Stimulated activated CD8-positive, alpha-beta memory T cell treated with anti-CD3 and anti-CD28 coated beads, Interleukin-15, amount 100 ng/mL, for 1 hour (primary cell): ENCODE data around the gene GTF3C5.
"Not testable (repeated sequence)": the region's sequence is repeated elsewhere in the genome, so short reads cannot be mapped to it uniquely, and the experiment has no call there.

Experiments
- DNase-seq: peaks from one replicate; pipeline ENCODE4 v3.0.0-alpha.2; 2020; ENCODE audit warnings: low read depth

The GTF3C5 gene

GRCh38 chr9:133055788-133056420 lies 25.1 kb downstream of the GTF3C5 start:
- DNase-seq = no peak

- DNase-seq = no peak
Observed at GRCh38 chr9:133056533-133056932, 25.7 kb downstream of the GTF3C5 start.

- no peak for DNase-seq
Observed at GRCh38 chr9:133057006-133057405, 26.2 kb downstream of the GTF3C5 start.

- DNase-seq = no peak
Observed at GRCh38 chr9:133057553-133057952, 26.8 kb downstream of the GTF3C5 start.

- DNase-seq = no peak
Observed at GRCh38 chr9:133058071-133058470, 27.3 kb downstream of the GTF3C5 start.

- DNase-seq = no peak
Observed at GRCh38 chr9:133058550-133059320, 27.9 kb downstream of the GTF3C5 start.

GRCh38 chr9:133059623-133060022 lies 28.8 kb downstream of the GTF3C5 start:
- DNase-seq = no peak

- DNase-seq = no peak
Observed at GRCh38 chr9:133060417-133060841, 29.6 kb downstream of the GTF3C5 start.

- not testable (repeated sequence) for DNase-seq
Observed at GRCh38 chr9:133061019-133061763, 30.4 kb downstream of the GTF3C5 start.

- DNase-seq = not testable (repeated sequence)
Observed at GRCh38 chr9:133061764-133062145, 31.0 kb downstream of the GTF3C5 start, which contains the start of gene CEL. Gene CEL (plus strand): TSS chr9:133061981. CDS start chr9:133062003, 22 bp downstream.

- not testable (repeated sequence) for DNase-seq
Observed at GRCh38 chr9:133062569-133062968, 31.8 kb downstream of the GTF3C5 start.

- DNase-seq = no peak
Observed at GRCh38 chr9:133063159-133063499, 32.3 kb downstream of the GTF3C5 start.

GRCh38 chr9:133063500-133064231 lies 32.9 kb downstream of the GTF3C5 start:
- no peak for DNase-seq

- no peak for DNase-seq
Observed at GRCh38 chr9:133064241-133065069, 33.7 kb downstream of the GTF3C5 start.

- no peak for DNase-seq
Observed at GRCh38 chr9:133065070-133065388, 34.2 kb downstream of the GTF3C5 start.

GRCh38 chr9:133066181-133066983 lies 35.6 kb downstream of the GTF3C5 start:
- DNase-seq = no peak

- DNase-seq = no peak
Observed at GRCh38 chr9:133067006-133067405, 36.2 kb downstream of the GTF3C5 start.

- no peak for DNase-seq
Observed at GRCh38 chr9:133067813-133068212, 37.0 kb downstream of the GTF3C5 start.

GRCh38 chr9:133068431-133068830 lies 37.6 kb downstream of the GTF3C5 start:
- DNase-seq = not testable (repeated sequence)

- DNase-seq = not testable (repeated sequence)
Observed at GRCh38 chr9:133070500-133070961, 39.7 kb downstream of the GTF3C5 start.
